NCI-H460 (cell line): ENCODE data around the gene LINC00237. TPM values are rescaled to one million over a fixed set of nuclear protein-coding genes. Genes with fewer than 3 reads are reported as not detected.

ENCODE experiments used
- DNase-seq: peaks from one replicate; pipeline ENCODE4 v3.0.0-alpha.2; 2016; ENCODE audit warnings: low read depth; ENCODE audit errors: extremely low read depth
- total RNA-seq: library from RNA; depleted of rRNA; stranded (reverse); fragments of >200 nt; shearing (Covaris generic); gene quantifications from 2 replicates; pipeline ENCODE4 v1.2.3, GENCODE V29; 2014

Gene LINC00237
- total RNA-seq, 1 experiment from 2014 or later, result not detected

DNA sequence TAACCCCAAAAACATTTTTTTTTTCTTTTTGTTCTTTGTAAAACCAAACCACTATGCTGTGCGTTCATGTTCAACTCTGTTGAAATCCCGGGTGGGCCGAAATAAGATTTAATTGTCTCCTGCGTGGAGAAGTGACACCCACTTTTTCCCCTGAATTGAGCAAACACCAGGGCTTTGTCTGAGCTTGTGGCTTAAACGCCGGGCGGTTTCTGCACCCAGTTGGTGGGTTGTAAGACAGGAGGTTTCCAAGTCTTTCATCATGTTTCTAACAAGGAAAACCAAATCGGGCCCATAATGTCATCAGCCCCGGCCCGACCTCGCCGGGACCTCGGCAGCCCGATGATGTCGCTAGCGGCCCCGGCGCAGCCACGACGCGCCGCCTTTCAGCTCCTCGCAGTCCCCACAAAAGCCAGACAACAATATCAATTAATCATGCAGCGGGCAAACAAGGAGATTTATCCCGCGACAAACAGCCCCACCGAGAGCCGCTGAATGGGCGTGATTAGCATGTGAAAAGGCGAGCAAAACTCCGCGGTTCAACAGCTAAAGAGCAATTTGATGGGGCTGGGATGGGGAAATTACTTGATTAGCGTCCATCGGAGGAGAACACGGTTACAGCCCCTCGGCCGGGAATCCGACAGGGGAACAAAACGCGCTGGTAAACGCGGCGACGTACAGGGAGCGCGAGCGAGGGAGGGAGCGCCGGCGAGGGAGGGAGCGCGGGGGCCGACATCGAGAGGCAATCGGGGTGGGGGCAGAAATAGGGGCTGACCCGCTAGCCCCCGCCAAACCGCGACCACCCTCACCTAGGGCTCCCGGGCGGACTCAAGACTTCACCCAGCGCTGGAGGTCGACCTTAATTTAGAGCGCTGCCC is 5.3 kb downstream of the LINC00237 start:
- no peak for DNase-seq

- no peak for DNase-seq
These were observed 6.2 kb downstream of the LINC00237 start for GRCh38 chr20:21099751-21100577.

GRCh38 chr20:21096321-21097043 is 9.7 kb downstream of the LINC00237 start:
- DNase-seq, result peak; percentile 47

DNA sequence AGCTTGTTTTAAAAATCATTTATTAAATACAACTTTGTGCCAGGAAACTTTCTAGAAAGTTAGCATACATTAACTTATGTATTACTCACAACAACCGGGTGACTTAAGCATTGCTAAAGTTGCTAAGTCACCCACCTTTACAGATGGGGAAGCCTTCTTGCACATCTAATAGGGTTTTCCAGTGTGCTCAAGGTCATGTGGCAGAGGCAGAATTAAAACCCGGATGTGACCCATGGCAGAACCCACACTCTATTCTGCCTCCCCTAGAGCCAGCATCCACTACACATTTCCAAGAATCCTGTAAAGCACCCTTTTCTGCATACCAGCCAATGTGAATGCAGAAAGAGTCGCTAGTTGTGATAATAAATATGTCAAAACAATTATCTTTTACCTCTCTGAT is 13.4 kb downstream of the LINC00237 start:
- no peak for DNase-seq

- no peak for DNase-seq
These were observed 15.4 kb downstream of the LINC00237 start for GRCh38 chr20:21090721-21091120.

DNA sequence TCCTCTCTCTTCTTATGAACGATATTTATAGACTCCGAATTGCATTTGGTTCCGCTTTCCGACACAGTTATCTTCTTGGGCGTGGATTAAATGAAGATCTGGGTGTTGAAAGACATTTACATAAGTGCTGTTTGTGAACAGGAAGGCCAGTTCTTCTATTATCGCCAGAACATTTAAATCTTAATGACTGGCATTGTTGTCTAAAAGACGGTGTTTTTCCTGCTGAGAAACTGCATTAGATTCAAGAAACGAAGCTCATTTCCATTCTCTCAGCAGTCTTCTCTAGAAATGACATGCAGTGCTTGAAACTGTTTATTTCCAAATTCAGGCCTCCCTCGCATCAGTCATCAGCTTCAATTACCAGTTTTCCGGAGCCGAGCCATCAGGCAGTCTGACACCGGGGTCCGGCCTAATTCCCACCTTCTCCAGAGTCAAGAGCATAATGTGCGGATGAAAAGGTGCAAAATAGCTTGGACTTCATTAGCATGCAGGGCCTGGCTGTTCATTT is 16.0 kb downstream of the LINC00237 start:
- no peak for DNase-seq

- no peak for DNase-seq
These were observed 16.8 kb downstream of the LINC00237 start for GRCh38 chr20:21089391-21089790.

GRCh38 chr20:21087862-21088540 is 18.2 kb downstream of the LINC00237 start:
- DNase-seq, result no peak

DNA sequence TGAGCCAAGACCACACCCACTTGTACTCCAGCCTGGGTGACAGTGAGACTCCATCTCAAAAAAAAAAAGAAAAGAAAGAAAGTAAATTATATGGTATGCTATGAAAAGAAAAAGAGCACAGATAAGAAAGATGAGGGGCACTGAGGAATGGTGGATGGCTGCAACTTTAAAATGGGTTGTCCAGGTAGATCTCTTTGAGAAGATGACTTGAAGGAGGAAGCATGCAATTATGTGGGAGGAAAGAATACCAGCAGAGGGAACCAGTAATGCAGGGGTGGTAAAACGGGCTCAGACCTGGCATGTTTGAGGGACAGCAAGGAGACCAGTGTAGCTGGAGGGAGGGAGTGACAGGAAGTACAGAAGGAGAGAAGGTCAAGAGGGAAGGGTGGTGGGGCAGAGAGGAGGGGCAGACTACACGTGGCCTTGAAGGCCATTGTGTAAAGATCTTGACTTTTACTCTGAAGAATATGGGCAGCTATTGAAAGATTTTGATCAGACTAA is 22.3 kb downstream of the LINC00237 start:
- no peak for DNase-seq

DNA sequence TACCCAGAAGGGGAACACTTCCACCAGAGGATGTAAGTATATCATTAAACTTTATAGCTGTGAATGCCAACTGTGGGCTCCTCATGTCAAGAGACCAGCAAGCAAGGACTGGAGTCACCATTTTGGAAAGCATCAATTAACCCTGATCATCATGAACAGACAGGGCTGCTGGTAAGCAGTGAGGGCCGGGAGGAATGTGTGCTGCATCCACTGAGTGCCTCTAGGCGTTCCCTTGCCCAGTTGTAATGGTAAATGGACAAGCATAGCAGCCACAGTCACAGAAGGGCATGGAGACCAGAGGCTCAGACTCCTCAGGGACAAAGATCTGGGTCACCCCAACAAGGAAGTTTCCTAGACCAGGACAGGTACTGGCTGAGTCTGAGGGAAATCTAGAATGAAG is 23.6 kb downstream of the LINC00237 start:
- DNase-seq, result no peak

- DNase-seq, result no peak
These were observed 28.3 kb downstream of the LINC00237 start for GRCh38 chr20:21077809-21078345.

GRCh38 chr20:21076073-21076472 is 30.1 kb downstream of the LINC00237 start:
- no peak for DNase-seq

DNA sequence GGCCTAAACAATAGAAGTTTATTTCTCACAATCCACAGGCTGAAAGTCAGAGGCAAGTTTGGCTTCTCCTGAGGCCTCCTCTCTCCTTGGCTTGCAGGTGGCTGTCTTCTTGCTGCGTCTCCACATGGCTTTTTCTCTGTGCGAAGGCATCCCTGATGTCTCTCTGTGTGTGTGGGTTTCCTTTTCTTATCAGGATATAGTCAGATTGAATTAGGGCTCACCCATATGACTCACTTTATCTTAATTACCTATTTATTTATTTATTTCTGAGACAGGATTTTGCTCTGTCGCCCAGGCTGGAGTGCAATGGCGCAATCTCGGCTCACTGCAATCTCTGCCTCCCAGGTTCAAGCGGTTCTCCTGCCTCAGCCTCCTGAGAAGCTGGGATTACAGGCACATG is 30.7 kb downstream of the LINC00237 start:
- no peak for DNase-seq

- no peak for DNase-seq
These were observed 31.4 kb downstream of the LINC00237 start for GRCh38 chr20:21074605-21075336.

DNA sequence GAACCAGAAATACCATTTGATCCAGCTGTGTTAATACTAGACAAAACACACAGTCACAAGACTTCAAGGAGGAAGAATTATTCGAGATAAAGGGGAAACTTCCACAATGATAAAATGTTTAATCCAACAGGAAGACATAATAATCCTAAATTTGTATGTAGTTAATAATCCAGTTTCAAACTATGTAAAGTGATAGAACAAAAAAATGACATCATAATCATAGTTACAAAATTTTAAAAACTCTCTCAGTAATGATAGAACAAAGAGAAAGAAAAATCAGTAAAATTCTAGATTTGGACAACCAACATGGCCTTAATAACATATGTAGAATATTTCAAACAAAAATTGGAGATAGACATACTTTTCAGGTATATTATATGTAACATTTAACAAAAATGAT is 38.9 kb downstream of the LINC00237 start:
- DNase-seq, result no peak

DNA sequence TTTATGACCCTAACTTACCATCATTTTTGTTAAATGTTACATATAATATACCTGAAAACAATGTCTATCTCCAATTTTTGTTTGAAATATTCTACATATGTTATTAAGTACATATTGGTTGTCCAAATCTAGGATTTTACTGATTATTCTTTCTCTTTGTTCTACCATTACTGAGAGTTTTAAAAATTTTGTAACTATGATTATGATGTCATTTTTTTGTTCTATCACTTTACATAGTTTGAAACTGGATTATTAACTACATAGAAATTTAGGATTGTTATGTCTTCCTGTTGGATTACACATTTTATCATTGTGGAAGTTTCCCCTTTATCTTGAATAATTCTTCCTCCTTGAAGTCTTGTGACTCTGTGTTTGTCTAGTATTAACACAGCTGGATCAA is 41.2 kb downstream of the LINC00237 start:
- DNase-seq, result no peak

DNA sequence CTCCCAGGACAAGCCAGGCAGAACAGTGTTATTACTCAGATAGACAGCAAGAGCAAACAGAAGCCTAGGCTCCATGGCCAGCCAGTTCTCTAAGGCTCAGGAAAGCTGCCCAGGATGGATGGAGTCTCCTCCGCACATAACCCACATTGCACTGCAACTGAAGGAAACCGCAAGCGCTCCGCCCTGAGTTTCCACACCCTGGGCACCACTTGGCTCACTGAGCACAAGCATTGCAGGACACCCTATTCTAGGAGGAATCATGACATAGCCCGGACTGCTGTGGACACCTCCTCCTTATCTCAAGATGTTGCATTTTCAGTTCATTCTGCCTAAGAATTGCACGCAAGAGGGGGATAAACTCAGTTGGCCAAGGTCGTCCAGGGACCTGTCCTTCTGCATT is 42.9 kb downstream of the LINC00237 start:
- DNase-seq, result no peak

GRCh38 chr20:21053002-21053762 is 53.0 kb downstream of the LINC00237 start:
- no peak for DNase-seq

DNA sequence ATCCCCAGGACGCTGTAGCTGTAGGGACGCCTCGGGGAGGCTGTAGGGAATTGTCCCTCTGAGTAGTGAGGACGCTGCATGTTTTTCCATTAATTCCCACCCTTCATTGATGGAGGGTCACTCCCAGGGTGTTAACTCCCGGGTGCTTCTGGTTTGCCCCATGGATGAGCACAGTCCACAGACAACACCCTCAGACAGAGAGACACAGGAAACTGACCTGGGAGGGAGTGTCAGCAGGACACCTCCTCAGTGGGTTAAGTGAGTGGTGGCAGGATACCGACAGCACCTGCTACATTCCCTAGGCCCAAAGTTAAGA is 53.5 kb downstream of the LINC00237 start:
- no peak for DNase-seq
